Osteocyte (in vitro differentiated cells): ENCODE data around the gene EIF1AY. TPM values are rescaled to one million over a fixed set of nuclear protein-coding genes. Genes with fewer than 3 reads are reported as not detected.

Experiments
- DNase-seq: peaks from one replicate; pipeline ENCODE4 v3.0.0; 2021; ENCODE audit warnings: mixed read lengths; ENCODE audit not compliant: unreplicated experiment; ENCODE audit errors: extremely low spot score
- H3K27ac Mint-ChIP-seq: one replicate; pipeline ENCODE4 v1.8.0; 2021; ENCODE audit warnings: mild to moderate bottlenecking, mixed read lengths; ENCODE audit not compliant: unreplicated experiment
- H3K27me3 Mint-ChIP-seq: one replicate; pipeline ENCODE4 v1.8.0; 2021; ENCODE audit warnings: mixed read lengths; ENCODE audit not compliant: unreplicated experiment
- H3K36me3 Mint-ChIP-seq: one replicate; pipeline ENCODE4 v1.8.0; 2021; ENCODE audit warnings: mixed read lengths; ENCODE audit not compliant: unreplicated experiment
- H3K4me1 Mint-ChIP-seq: one replicate; pipeline ENCODE4 v1.8.0; 2021; ENCODE audit warnings: mixed read lengths; ENCODE audit not compliant: unreplicated experiment
- H3K4me3 Mint-ChIP-seq: one replicate; pipeline ENCODE4 v1.8.0; 2021; ENCODE audit warnings: mild to moderate bottlenecking, moderate library complexity, mixed read lengths; ENCODE audit not compliant: unreplicated experiment
- H3K9me3 Mint-ChIP-seq: one replicate; pipeline ENCODE4 v1.8.0; 2021; ENCODE audit warnings: mixed read lengths; ENCODE audit not compliant: unreplicated experiment
- CTCF ChIP-seq: fragments of 200-600 bp; sonication (generic); IDR thresholded peaks from 2 replicates; pipeline ENCODE4 v1.5.0; 2021; ENCODE audit warnings: antibody characterized with exemption, mild to moderate bottlenecking, moderate library complexity
- long read RNA-seq: library from polyadenylated mRNA; unstranded; transcript quantifications from one replicate; pipeline ENCODE4 v2.0.0, GENCODE V29; 2021
- total RNA-seq: library from RNA; stranded (reverse); gene quantifications from 2 replicates; pipeline ENCODE4 v1.2.1, GENCODE V29; 2021

Gene EIF1AY
- not detected in 2 replicates for total RNA-seq
- long read RNA-seq = 0 reads

DNA sequence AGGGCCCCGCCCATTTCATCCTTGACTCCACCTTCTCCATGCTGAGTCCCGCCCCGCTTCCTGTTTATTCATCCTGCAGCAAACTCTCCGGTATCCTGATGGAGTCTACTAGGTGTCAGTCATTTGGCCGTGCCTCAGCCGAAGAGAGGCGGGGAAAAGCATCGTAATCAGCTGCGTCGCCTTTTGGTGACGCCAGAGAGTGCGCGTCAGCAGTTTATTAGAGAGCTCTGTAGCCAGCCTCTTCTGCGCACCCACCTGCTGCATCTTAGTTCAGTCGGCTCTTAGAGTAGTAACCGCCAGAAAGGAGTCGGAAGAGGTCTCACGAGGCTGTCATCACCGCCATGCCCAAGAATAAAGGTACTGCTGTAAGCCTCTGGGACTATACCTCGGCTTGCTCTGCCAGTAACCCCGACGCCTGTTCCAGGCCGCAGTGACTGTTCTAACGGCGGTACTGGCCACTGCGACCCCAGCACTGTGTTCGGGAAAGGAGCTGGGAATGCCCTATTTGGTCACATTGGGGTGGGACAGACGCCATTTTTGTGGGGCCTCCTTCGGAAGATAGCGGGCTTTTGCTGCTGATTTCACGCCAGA lies at the start of gene EIF1AY:
EIF1AY (plus strand) TSS at position 246 of the 591 bp plus-strand sequence; CDS start at position 342, 96 bp downstream.
- no peak for TF ChIP-seq CTCF

GRCh38 chrY:20528435-20528834 lies 47.1 kb upstream of the EIF1AY start:
- H3K27me3 Mint-ChIP-seq = no peaks in the 10 kb centered on the region
- H3K36me3 Mint-ChIP-seq = no peaks in the 10 kb centered on the region
- no peaks in the 10 kb centered on the region for H3K4me1 Mint-ChIP-seq
- no peak for DNase-seq
- H3K4me3 Mint-ChIP-seq = no peak overlapping the region
- no peaks in the 10 kb centered on the region for H3K9me3 Mint-ChIP-seq
- TF ChIP-seq CTCF = no peak
- no peak overlapping the region for H3K27ac Mint-ChIP-seq

More for the DNA sequence above, at the start of gene EIF1AY:
- H3K4me3 Mint-ChIP-seq = no peak within 1 kb of the TSS
- H3K36me3 Mint-ChIP-seq = no peaks in the 10 kb centered on the region
- H3K27me3 Mint-ChIP-seq = no peaks in the 10 kb centered on the region
- DNase-seq = no peak
- no peaks in the 10 kb centered on the region for H3K9me3 Mint-ChIP-seq
- H3K4me1 Mint-ChIP-seq = no peaks in the 10 kb centered on the region
- no peak within 1 kb of the TSS for H3K27ac Mint-ChIP-seq

DNA sequence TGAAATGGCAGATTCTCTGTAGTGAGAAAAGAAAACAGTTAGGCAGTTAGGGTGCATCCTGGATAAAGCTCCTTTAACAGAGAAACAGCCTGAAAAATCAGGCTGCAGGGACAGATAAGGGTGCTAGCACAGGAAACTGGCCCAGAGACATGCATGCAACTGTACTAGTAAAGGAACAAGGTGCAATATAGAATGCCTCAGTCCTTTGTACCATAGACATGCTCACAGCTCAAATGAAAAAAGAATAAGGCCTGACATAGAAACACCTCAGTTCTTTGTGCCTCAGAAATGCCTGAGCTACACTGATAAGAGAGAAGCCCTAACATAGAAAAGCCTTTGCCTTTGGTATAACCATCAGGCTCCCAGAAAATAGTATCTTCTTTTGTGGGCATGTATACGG lies 37.4 kb upstream of the EIF1AY start:
- Mint-ChIP-seq H3K9me3 (no peaks in the 10 kb centered on the region), H3K27me3 (no peaks in the 10 kb centered on the region), H3K4me1 (no peaks in the 10 kb centered on the region), H3K27ac (no peak overlapping the region), H3K36me3 (no peaks in the 10 kb centered on the region), H3K4me3 (no peak overlapping the region)
- no peak for TF ChIP-seq CTCF
- no peak for DNase-seq

GRCh38 chrY:20538933-20539332 lies 36.6 kb upstream of the EIF1AY start:
- no peak for DNase-seq
- no peaks in the 10 kb centered on the region for H3K36me3 Mint-ChIP-seq
- no peaks in the 10 kb centered on the region for H3K9me3 Mint-ChIP-seq
- H3K4me3 Mint-ChIP-seq = no peak overlapping the region
- no peaks in the 10 kb centered on the region for H3K27me3 Mint-ChIP-seq
- H3K27ac Mint-ChIP-seq = no peak overlapping the region
- H3K4me1 Mint-ChIP-seq = no peaks in the 10 kb centered on the region
- no peak for TF ChIP-seq CTCF

- Mint-ChIP-seq H3K4me1 (no peaks in the 10 kb centered on the region), H3K27ac (no peak overlapping the region), H3K9me3 (no peaks in the 10 kb centered on the region), H3K4me3 (no peak overlapping the region), H3K36me3 (no peaks in the 10 kb centered on the region), H3K27me3 (no peaks in the 10 kb centered on the region)
- no peak for DNase-seq
- TF ChIP-seq CTCF = no peak
These were observed 31.1 kb upstream of the EIF1AY start for GRCh38 chrY:20544451-20544960.
